HepG2 (cell line): ENCODE results near the gene E2F1. TPM values are rescaled to one million over a fixed set of nuclear protein-coding genes. Genes with fewer than 3 reads are reported as not detected.
A peak's percentile ranks its signal among the peaks of the same experiment; 100 is the strongest.

Experiments
- AHDC1 ChIP-seq: sonication (generic); formaldehyde crosslinking; IDR thresholded peaks from 2 replicates; pipeline ENCODE4 v1.5.1; 2020; ENCODE audit warnings: mild to moderate bottlenecking, missing genetic modification reagents, borderline replicate concordance
- CREB1 ChIP-seq, 2 experiments: fragments of 450-650 bp in 1 of 2; IDR thresholded peaks; 2 replicates each; pipeline ENCODE4 v1.6.1; 2016 to 2017; ENCODE audit warnings: control low read depth in 1 of 2, mild to moderate bottlenecking in 1 of 2, missing compliant biosample characterization in 1 of 2, missing genetic modification characterization in 1 of 2
- KAT8 ChIP-seq: IDR thresholded peaks from 2 replicates; pipeline ENCODE4 v1.6.1; 2016; ENCODE audit warnings: missing genetic modification reagents, missing compliant biosample characterization
- KDM6A ChIP-seq: IDR thresholded peaks from 2 replicates; pipeline ENCODE4 v1.6.1; 2016; ENCODE audit warnings: low read depth
- MXD3 ChIP-seq: IDR thresholded peaks from 2 replicates; pipeline ENCODE4 v1.6.1; 2016; ENCODE audit warnings: mild to moderate bottlenecking, missing biosample characterization, missing genetic modification reagents
- NCOA5 ChIP-seq: sonication (generic); formaldehyde crosslinking; IDR thresholded peaks from 2 replicates; pipeline ENCODE4 v1.4.0; 2020; ENCODE audit warnings: missing genetic modification reagents
- NFIB ChIP-seq: sonication (generic); formaldehyde crosslinking; IDR thresholded peaks from 2 replicates; pipeline ENCODE4 v1.9.0; 2021; ENCODE audit warnings: missing genetic modification reagents, mild to moderate bottlenecking, borderline replicate concordance
- NFKB2 ChIP-seq: sonication (generic); formaldehyde crosslinking; IDR thresholded peaks from 2 replicates; pipeline ENCODE4 v1.4.0; 2020; ENCODE audit warnings: missing genetic modification reagents, borderline replicate concordance
- NFYC ChIP-seq: IDR thresholded peaks from 2 replicates; pipeline ENCODE4 v1.6.1; 2016; ENCODE audit warnings: missing genetic modification reagents, missing compliant biosample characterization
- SMYD3 ChIP-seq: sonication (generic); formaldehyde crosslinking; IDR thresholded peaks from 2 replicates; pipeline ENCODE4 v1.8.1; 2023; ENCODE audit warnings: mild to moderate bottlenecking, missing genetic modification reagents
- SRSF4 ChIP-seq: fragments of 200-400 bp; formaldehyde crosslinking; IDR thresholded peaks from one replicate; pipeline ENCODE4 v1.6.1; 2018; ENCODE audit warnings: mild to moderate bottlenecking, low read depth, low read length, moderate library complexity; ENCODE audit not compliant: poor library complexity, severe bottlenecking
- TFE3 ChIP-seq: IDR thresholded peaks from 2 replicates; pipeline ENCODE4 v1.6.1; 2016
- ZFY ChIP-seq: sonication (generic); formaldehyde crosslinking; IDR thresholded peaks from 2 replicates; pipeline ENCODE4 v1.4.0; 2020; ENCODE audit warnings: missing genetic modification reagents
- ZNF160 ChIP-seq: sonication (generic); formaldehyde crosslinking; IDR thresholded peaks from 2 replicates; pipeline ENCODE4 v1.8.0; 2022; ENCODE audit warnings: mild to moderate bottlenecking, inconsistent platforms, missing genetic modification reagents
- ZNF18 ChIP-seq: sonication (generic); formaldehyde crosslinking; IDR thresholded peaks from 2 replicates; pipeline ENCODE4 v1.8.0; 2022; ENCODE audit warnings: mild to moderate bottlenecking, missing genetic modification reagents; ENCODE audit not compliant: insufficient replicate concordance
- ZNF383 ChIP-seq: sonication (generic); formaldehyde crosslinking; IDR thresholded peaks from 2 replicates; pipeline ENCODE4 v1.4.0; 2020; ENCODE audit warnings: missing genetic modification reagents, mild to moderate bottlenecking, borderline replicate concordance
- ZNF546 ChIP-seq: sonication (generic); formaldehyde crosslinking; conservative IDR thresholded peaks from 2 replicates; pipeline ENCODE4 v1.8.1; 2023; ENCODE audit warnings: mild to moderate bottlenecking, missing genetic modification reagents
- ZNF605 ChIP-seq: sonication (generic); formaldehyde crosslinking; IDR thresholded peaks from 2 replicates; pipeline ENCODE4 v1.8.0; 2022; ENCODE audit warnings: mild to moderate bottlenecking, missing genetic modification reagents
- polyA plus RNA-seq, 8 experiments: library from polyadenylated mRNA; depleted of rRNA in 3 of 8; stranded (reverse) in 7 of 8; unstranded in 1 of 8; fragments of >200 nt; fragmentation: Illumina TruSeq in 4 of 8; extraction: Trizol in 4 of 8; gene quantifications; 2 replicates each; pipeline versions ENCODE4 v1.2.1 to v1.2.3, GENCODE V29; 2011 to 2016; ENCODE audit warnings: low read depth in 4 of 8, missing spikeins in 1 of 8, mixed read lengths in 1 of 8; ENCODE audit not compliant: insufficient read depth in 1 of 8
- total RNA-seq, 5 experiments: library from RNA; depleted of rRNA; stranded (reverse); fragments of >200 nt; fragmentation: Illumina TruSeq; extraction: Trizol; gene quantifications; 2 replicates each; pipeline ENCODE4 v1.2.3, GENCODE V29; 2016; ENCODE audit warnings: low read depth in 1 of 5
- TF ChIP-seq, protein P1 (sequence below): sonication (generic); formaldehyde crosslinking; IDR thresholded peaks from 2 replicates; pipeline ENCODE4 v1.4.0; 2020; ENCODE audit warnings: missing genetic modification reagents, mild to moderate bottlenecking, borderline replicate concordance

The E2F1 gene
- total and polyA plus RNA-seq, 2 of the 13 experiments (the other 11 are each of a cell fraction or from before 2014, with no cell fraction given): 25.5 to 39.4 TPM

GRCh38 chr20:33688938-33689424, 2.8 kb upstream of the E2F1 start (continued):
- no peak for TF ChIP-seq CREB1 (IDR thresholded peaks at IDR 0.05)
- peak; percentile 39; the same call in 1 of the 2 replicates for TF ChIP-seq CREB1 (CRISPR knock-in tag; IDR thresholded peaks at IDR 0.05)
- TF ChIP-seq KAT8 (CRISPR knock-in tag): peak; percentile 35; the same call in 1 of the 2 replicates
- TF ChIP-seq AHDC1 (CRISPR knock-in tag): peak; percentile 51; the same call in 1 of the 2 replicates
- TF ChIP-seq ZNF18 (CRISPR knock-in tag): no peak
- no peak for TF ChIP-seq ZNF160 (CRISPR knock-in tag)
- no peak for TF ChIP-seq ZNF546 (CRISPR knock-in tag)
- no peak for TF ChIP-seq SMYD3
- TF ChIP-seq NFIB (CRISPR knock-in tag): 0 out of 2 replicates have a peak, but pooled peaks have one; percentile 45
- TF ChIP-seq, protein P1, sequence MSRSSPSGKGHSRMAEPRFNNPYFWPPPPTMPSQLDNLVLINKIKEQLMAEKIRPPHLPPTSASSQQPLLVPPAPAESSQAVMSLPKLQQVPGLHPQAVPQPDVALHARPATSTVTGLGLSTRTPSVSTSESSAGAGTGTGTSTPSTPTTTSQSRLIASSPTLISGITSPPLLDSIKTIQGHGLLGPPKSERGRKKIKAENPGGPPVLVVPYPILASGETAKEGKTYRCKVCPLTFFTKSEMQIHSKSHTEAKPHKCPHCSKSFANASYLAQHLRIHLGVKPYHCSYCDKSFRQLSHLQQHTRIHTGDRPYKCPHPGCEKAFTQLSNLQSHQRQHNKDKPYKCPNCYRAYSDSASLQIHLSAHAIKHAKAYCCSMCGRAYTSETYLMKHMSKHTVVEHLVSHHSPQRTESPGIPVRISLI (CRISPR knock-in tag): peak; percentile 51; the same call in 1 of the 2 replicates
- TF ChIP-seq ZFY (CRISPR knock-in tag): no peak
- TF ChIP-seq TFE3 (CRISPR knock-in tag): peak; percentile 68
- TF ChIP-seq SRSF4: no peak
- peak; percentile 82; the same call in 1 of the 2 replicates for TF ChIP-seq ZNF605
- no peak for TF ChIP-seq NFKB2 (CRISPR knock-in tag)
- peak; percentile 57; the same call in 1 of the 2 replicates for TF ChIP-seq KDM6A (CRISPR knock-in tag)
- no peak for TF ChIP-seq ZNF383 (CRISPR knock-in tag)
- TF ChIP-seq MXD3: 0 out of 2 replicates have a peak, but pooled peaks have one; percentile 26
- TF ChIP-seq NCOA5 (CRISPR knock-in tag): no peak
- 0 out of 2 replicates have a peak, but pooled peaks have one; percentile 12 for TF ChIP-seq NFYC (CRISPR knock-in tag)
